Muscle of leg (tissue), 11 donors: ENCODE measurements around the gene KIF5A. TPM values are rescaled to one million over a fixed set of nuclear protein-coding genes. Genes with fewer than 3 reads are reported as not detected.
"Not testable (repeated sequence)": the region's sequence is repeated elsewhere in the genome, so short reads cannot be mapped to it uniquely, and the experiment has no call there.

Source experiments
- DNase-seq: peaks from one replicate; pipeline ENCODE4 v3.0.0; 2013
- H3K27ac ChIP-seq: one replicate; pipeline ENCODE4 v1.5.1; 2013; ENCODE audit warnings: mild to moderate bottlenecking, low read length, control low read depth
- H3K27me3 ChIP-seq: one replicate; pipeline ENCODE4 v1.6.1; 2013; ENCODE audit warnings: low read length; ENCODE audit not compliant: control insufficient read depth, insufficient read depth
- H3K36me3 ChIP-seq: one replicate; pipeline ENCODE4 v1.6.1; 2013; ENCODE audit warnings: low read length; ENCODE audit not compliant: control insufficient read depth, insufficient read depth
- H3K4me1 ChIP-seq: one replicate; pipeline ENCODE4 v1.6.1; 2013; ENCODE audit warnings: low read length; ENCODE audit not compliant: control insufficient read depth, insufficient read depth
- H3K4me3 ChIP-seq: one replicate; pipeline ENCODE4 v1.5.1; 2013; ENCODE audit warnings: low read length, control low read depth
- H3K9me3 ChIP-seq: replicated peaks from 2 replicates; pipeline ENCODE4 v1.6.1; 2013; ENCODE audit warnings: low read depth, low read length; ENCODE audit not compliant: control insufficient read depth
- WGBS: methylation state at CpG from one replicate; pipeline ENCODE4 v1.1.5; 2013; ENCODE audit warnings: missing lambda C conversion rate; ENCODE audit not compliant: insufficient coverage; 5-methylcytosine and 5-hydroxymethylcytosine counted together
- polyA plus RNA-seq, 8 donors: library from polyadenylated mRNA; unstranded; fragments of 120-200 nt; gene quantifications; one replicate each; pipeline versions ENCODE4 v1.2.1 to v1.2.3, GENCODE V29; 2013; ENCODE audit warnings: inconsistent platforms in 1 of 8, low replicate concordance in 1 of 8; ENCODE audit not compliant: insufficient read length in 8 of 8, insufficient read depth in 1 of 8
- total RNA-seq: library from RNA; stranded (reverse); fragments of 120-200 nt; gene quantifications from one replicate; pipeline ENCODE4 v1.2.4, GENCODE V29; 2013

Gene KIF5A
- total and polyA plus RNA-seq, 9 donors, result 0.04 to 0.85 (median 0.11) TPM; not detected in 1

DNA sequence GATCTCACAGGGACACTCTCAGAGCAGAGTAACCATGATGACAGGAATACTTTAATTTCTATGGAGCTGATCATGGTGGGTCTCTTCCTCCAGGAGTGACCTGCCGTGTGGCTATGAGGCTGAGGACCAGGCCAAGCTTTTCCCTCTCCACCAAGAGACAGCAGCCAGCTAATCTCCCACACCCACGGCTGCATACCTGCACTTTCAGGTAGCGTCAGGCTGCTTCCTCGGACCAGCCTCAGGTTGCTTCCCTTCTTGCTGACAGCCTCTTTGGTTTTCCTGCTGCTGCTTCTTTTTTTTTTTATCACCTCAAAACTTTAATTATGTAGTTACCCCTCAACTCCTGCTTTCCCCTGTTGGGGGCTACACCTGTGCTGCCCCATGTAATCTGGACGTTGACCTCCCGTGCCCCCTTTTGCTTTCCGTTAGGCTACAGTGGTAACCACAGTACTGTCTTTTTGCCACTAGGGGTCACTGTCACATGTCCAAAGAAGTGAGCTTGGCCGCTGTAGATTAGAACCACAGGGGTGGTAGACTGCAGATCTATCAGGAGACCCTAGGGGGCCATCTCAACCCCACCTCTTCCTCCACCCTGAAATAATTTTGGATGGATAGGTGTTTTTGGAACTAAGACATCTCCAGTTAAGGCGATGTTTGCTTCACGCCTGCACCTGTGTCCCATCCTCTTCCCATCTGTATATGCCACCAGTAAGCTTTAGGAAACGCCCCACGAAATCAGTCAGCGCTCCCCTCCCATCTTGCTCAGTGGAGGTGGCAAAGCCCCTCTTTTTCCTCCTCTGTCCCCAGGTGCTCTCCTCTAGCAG is 33.4 kb downstream of the KIF5A start:
- Histone ChIP-seq H3K9me3 (no peaks in the 10 kb centered on the region), H3K4me1 (peaks cover 4% of the 10 kb centered on the region), H3K4me3 (no peak overlapping the region), H3K27ac (no peak overlapping the region), H3K27me3 (peaks cover 46% of the 10 kb centered on the region), H3K36me3 (no peaks in the 10 kb centered on the region)
- DNase-seq, result peak; percentile 87
- 56% methylated on average over 11 of the region's 13 CpGs for WGBS

DNA sequence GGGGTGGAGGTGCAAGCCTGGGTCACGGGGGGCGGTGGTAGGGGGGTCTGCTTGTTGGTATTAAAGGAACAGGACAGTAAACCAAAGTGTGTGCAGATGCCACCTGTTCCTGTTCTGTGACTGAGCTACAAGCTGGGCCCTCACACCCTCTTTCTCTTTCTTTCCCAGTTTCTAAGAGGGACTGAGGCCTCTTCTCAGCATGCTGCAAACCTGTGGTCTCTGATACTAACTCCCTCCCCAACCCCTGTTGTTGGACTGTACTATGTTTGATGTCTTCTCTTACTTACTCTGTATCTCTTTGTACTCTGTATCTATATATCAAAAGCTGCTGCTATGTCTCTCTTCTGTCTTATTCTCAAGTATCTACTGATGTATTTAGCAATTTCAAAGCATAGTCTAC is 34.2 kb downstream of the KIF5A start:
- no peak for DNase-seq
- no peaks in the 10 kb centered on the region for H3K9me3 ChIP-seq
- no peaks in the 10 kb centered on the region for H3K36me3 ChIP-seq
- no peak overlapping the region for H3K4me3 ChIP-seq
- WGBS, result 80% methylated on average over 1 of the region's 2 CpGs
- peaks cover 48% of the 10 kb centered on the region for H3K27me3 ChIP-seq
- peaks cover 4% of the 10 kb centered on the region for H3K4me1 ChIP-seq
- H3K27ac ChIP-seq, result no peak overlapping the region

DNA sequence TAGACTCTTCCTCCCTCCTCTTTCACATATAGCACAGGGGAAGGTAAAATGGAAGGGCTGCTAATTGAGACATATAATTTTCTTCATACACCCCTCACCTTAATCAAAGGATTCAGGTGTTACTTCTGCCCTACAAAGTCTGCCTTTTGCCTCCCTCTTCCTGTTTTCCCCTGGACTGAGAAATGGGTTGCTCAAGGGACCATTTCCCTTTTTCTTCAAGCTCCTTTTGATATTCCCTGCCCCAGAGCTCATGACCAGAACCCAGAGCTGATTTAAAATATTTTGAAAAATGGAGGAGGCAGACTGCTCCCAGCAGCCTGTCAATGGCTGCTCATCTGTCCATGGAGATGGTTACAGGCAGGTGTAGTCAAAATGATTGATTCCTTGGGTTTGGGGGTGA is 34.8 kb downstream of the KIF5A start:
- H3K27me3 ChIP-seq, result peaks cover 47% of the 10 kb centered on the region
- H3K4me3 ChIP-seq, result no peak overlapping the region
- no peak for DNase-seq
- H3K9me3 ChIP-seq, result no peaks in the 10 kb centered on the region
- H3K36me3 ChIP-seq, result no peaks in the 10 kb centered on the region
- peaks cover 4% of the 10 kb centered on the region for H3K4me1 ChIP-seq
- no peak overlapping the region for H3K27ac ChIP-seq

DNA sequence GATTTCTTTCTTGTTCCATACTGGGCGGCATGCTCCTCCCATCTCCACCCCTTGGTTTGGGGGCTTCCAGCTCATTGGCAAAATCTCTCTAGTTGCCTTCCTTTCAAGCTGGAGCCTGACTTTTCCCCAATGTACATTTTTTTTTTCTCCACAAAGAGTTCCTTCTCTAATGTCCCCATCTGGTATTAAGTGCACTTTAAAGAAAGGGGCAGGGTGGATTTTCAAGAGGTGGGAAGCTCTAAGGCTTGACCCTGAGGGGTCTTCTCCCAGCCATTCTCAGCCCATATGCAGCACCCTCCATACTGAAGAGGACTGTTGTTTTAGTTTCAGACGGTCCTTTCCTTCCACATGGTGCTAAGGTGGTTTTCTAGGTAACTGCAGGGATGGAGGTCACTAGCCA is 35.3 kb downstream of the KIF5A start:
- no peak for DNase-seq
- Histone ChIP-seq H3K4me1 (peaks cover 4% of the 10 kb centered on the region), H3K4me3 (no peak overlapping the region), H3K36me3 (no peaks in the 10 kb centered on the region), H3K27me3 (peaks cover 46% of the 10 kb centered on the region), H3K9me3 (no peaks in the 10 kb centered on the region), H3K27ac (no peak overlapping the region)
- WGBS, result no CpG with 5 or more reads among the region's 2 CpGs

DNA sequence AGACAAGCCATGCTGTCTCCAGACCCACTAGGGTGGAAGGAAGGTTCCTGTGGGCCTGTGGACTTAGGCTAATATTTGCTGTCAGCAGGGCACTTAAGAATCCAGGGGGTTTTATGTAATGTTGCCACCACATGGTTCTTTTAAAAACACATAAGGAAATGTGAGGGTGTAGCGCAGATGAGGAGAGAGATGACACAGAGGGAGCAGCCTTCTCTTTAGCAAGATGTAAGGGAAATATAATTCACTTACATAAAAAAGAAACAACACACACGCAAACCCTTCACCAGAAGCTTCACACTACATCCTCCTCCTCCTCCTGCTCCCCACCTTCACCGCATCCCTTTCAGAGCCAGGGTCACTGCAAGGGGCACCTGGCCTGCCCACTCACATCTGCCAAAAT is 36.3 kb downstream of the KIF5A start:
- Histone ChIP-seq H3K27ac (no peak overlapping the region), H3K4me3 (no peak overlapping the region), H3K9me3 (no peaks in the 10 kb centered on the region), H3K36me3 (no peaks in the 10 kb centered on the region), H3K4me1 (peaks cover 11% of the 10 kb centered on the region), H3K27me3 (peaks cover 44% of the 10 kb centered on the region)
- WGBS, result 60% methylated on average over 1 of the region's 3 CpGs
- DNase-seq, result no peak

DNA sequence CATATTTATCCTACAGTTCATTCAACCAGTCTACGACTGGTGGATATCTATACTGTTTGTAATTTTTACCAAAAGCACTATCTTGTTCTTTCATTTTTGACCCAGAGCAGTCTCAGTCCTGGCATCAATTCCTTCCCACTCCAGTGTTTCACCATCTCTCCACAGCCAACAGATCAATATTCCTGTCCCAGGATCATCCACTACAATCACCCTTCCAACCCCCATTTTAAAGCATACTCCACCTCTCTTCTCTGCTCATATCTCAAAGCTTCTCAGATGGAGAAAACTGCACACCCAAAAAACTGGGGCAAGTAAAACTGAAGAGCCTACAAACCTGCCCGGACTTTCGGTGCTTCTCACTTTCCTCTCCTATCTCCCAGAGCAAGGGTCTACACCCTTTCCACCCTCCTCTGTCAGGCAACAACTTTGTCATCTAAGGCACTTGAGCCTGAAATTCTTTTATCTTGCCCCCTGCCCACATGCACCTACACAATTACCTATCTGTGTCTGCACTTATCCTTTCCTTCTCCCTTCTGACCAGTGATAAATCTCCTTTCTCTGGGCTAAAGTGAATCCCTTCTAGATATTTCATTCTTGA is 37.1 kb downstream of the KIF5A start:
- H3K9me3 ChIP-seq, result no peaks in the 10 kb centered on the region
- no peaks in the 10 kb centered on the region for H3K36me3 ChIP-seq
- DNase-seq, result no peak
- H3K4me3 ChIP-seq, result no peak overlapping the region
- peaks cover 17% of the 10 kb centered on the region for H3K4me1 ChIP-seq
- H3K27me3 ChIP-seq, result peaks cover 41% of the 10 kb centered on the region
- WGBS, result 90% methylated on average over 2 of the region's 3 CpGs
- H3K27ac ChIP-seq, result no peak overlapping the region

DNA sequence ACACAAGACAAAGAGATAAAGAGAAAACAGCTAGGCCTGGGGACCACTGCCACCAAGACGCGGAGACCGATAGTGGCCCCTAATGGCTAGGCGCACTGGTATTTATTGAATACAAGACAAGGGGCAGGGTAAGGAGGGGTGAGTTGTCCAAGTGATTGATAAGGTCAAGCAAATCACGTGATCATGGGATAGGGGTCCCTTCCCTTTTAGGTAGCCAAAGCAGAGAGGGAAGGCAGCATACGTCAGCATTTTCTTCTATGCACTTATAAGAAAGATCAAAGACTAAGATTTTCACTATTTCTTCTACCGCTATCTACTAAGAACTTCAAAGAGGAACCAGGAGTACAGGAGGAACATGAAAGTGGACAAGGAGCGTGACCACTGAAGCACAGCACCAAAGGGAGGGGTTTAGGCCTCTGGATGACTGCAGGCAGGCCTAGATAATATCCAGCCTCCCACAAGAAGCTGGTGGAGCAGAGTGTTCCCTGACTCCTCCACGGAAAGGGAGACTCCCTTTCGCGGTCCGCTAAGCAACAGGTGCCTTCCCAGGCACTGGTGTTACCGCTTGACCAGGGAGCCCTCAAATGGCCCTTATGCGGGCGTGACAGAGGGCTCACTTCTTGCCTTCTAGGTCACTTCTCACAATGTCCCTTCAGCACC is 39.2 kb downstream of the KIF5A start:
- H3K4me1 ChIP-seq, result peaks cover 16% of the 10 kb centered on the region
- 88% methylated on average over 9 of the region's 15 CpGs for WGBS
- H3K27ac ChIP-seq, result not testable (repeated sequence)

DNA sequence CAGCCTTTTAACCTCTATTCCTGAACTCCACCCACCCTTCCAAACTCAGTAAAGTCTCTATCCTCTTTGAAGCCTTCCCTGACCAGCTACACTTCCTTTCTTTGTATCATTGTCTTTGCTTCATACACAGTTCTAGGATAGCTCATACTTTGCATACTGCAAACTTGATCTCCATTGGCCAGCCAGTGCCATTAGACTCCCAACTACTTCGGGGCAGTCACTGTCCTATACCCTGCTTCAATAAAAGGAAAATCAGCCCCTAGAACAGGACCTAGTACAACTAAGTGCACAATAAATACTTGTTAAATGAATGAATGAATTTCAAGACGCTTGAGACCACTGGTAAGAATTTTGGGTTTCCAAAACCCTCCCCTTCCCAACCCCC is 40.6 kb downstream of the KIF5A start:
- no peaks in the 10 kb centered on the region for H3K9me3 ChIP-seq
- H3K27me3 ChIP-seq, result peaks cover 22% of the 10 kb centered on the region
- H3K4me3 ChIP-seq, result peak overlapping the region; percentile 88
- peaks cover 16% of the 10 kb centered on the region for H3K4me1 ChIP-seq
- no CpG with 5 or more reads among the region's 2 CpGs for WGBS
- H3K27ac ChIP-seq, result no peak overlapping the region
- DNase-seq, result no peak
- H3K36me3 ChIP-seq, result peaks cover 3% of the 10 kb centered on the region

More for the DNA sequence above, 39.2 kb downstream of the KIF5A start:
- not testable (repeated sequence) for DNase-seq, H3K4me3 ChIP-seq, H3K9me3 ChIP-seq, H3K36me3 ChIP-seq
- H3K27me3 ChIP-seq, result peaks cover 31% of the 10 kb centered on the region

DNA sequence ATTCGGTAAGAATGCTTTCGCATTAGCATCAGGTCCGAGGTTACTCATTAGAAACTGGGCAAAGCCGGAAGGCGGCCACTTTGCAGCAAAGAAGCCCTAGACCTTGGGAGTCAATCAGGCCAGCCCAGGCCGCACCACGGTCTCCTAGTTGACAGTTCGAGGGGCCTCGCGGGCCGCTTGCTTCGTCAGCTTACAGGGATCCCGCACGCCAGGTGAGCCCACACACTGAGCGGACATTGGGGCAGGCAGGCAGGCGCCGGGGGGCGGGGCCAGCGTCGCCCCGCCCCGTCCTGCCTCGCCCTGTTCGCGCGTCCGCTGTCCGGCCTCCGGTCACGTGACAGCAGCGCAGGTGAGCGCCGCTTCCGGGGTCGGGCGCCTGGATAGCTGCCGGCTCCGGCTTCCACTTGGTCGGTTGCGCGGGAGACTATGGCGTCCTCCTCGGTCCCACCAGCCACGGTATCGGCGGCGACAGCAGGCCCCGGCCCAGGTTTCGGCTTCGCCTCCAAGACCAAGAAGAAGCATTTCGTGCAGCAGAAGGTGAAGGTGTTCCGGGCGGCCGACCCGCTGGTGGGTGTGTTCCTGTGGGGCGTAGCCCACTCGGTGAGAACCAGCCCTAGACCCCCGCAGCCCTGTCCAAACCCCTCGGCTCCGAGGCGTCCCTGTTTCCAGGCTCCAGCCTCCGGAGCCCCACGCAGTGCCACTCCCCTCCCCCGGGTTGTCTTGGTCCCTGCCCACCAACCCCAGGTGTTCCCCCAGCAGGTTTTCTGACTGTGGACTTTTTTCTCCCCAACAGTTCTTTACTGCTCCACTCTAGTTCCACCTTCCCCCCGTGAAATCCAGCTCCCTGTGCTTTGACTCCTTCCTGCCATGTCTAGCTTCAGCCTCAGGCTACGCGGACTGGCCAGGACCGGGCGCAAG is 41.3 kb downstream of the KIF5A start, which contains the start of gene PIP4K2C:
TSS of gene PIP4K2C (plus strand) at position 329 of the 918 bp plus-strand sequence. CDS start at position 427, 98 bp downstream.
- peaks cover 16% of the 10 kb centered on the region for H3K4me1 ChIP-seq
- WGBS, result under 1% methylated on average over 64 of the region's 69 CpGs

More for the DNA sequence above, 41.3 kb downstream of the KIF5A start, which contains the start of gene PIP4K2C:
- Histone ChIP-seq H3K27ac (peak within 1 kb of the TSS; percentile 55), H3K9me3 (no peaks in the 10 kb centered on the region), H3K27me3 (peaks cover 18% of the 10 kb centered on the region), H3K4me3 (peak within 1 kb of the TSS; percentile 88), H3K36me3 (peaks cover 8% of the 10 kb centered on the region)
- DNase-seq, result peak; percentile 75
